Type B pancreatic cell (in vitro differentiated cells): Measurements from ENCODE around the gene PDE2A. TPM values are rescaled to one million over a fixed set of nuclear protein-coding genes. Genes with fewer than 3 reads are reported as not detected.

Experiments used
- DNase-seq: peaks from one replicate; pipeline ENCODE4 v3.0.0; 2021; ENCODE audit warnings: mixed read lengths; ENCODE audit not compliant: unreplicated experiment; ENCODE audit errors: extremely low spot score
- H3K27ac Mint-ChIP-seq: 2 replicates; pipeline ENCODE4 v1.8.0; 2021; ENCODE audit warnings: mild to moderate bottlenecking, mixed read lengths
- H3K27me3 Mint-ChIP-seq: 2 replicates; pipeline ENCODE4 v1.8.0; 2021; ENCODE audit warnings: mixed read lengths
- H3K36me3 Mint-ChIP-seq: 2 replicates; pipeline ENCODE4 v1.8.0; 2021; ENCODE audit warnings: mixed read lengths
- H3K4me1 Mint-ChIP-seq: one replicate; pipeline ENCODE4 v1.8.0; 2021; ENCODE audit warnings: mixed read lengths; ENCODE audit not compliant: unreplicated experiment
- H3K4me3 Mint-ChIP-seq: 2 replicates; pipeline ENCODE4 v1.8.0; 2021; ENCODE audit warnings: mild to moderate bottlenecking, mixed read lengths
- H3K9me3 Mint-ChIP-seq: 2 replicates; pipeline ENCODE4 v1.8.0; 2021; ENCODE audit warnings: mixed read lengths
- total RNA-seq: library from RNA; stranded (reverse); gene quantifications from 2 replicates; pipeline ENCODE4 v1.2.1, GENCODE V29; 2021; ENCODE audit warnings: low replicate concordance
- TF ChIP-seq, protein P1 (sequence below): fragments of 200-600 bp; sonication (generic); conservative IDR thresholded peaks from 2 replicates; pipeline ENCODE4 v1.5.0; 2021; ENCODE audit warnings: antibody characterized with exemption, mild to moderate bottlenecking

The PDE2A gene
- total RNA-seq, 1 donor from 2014 or later, result 2.8 TPM

- TF ChIP-seq, protein P1, sequence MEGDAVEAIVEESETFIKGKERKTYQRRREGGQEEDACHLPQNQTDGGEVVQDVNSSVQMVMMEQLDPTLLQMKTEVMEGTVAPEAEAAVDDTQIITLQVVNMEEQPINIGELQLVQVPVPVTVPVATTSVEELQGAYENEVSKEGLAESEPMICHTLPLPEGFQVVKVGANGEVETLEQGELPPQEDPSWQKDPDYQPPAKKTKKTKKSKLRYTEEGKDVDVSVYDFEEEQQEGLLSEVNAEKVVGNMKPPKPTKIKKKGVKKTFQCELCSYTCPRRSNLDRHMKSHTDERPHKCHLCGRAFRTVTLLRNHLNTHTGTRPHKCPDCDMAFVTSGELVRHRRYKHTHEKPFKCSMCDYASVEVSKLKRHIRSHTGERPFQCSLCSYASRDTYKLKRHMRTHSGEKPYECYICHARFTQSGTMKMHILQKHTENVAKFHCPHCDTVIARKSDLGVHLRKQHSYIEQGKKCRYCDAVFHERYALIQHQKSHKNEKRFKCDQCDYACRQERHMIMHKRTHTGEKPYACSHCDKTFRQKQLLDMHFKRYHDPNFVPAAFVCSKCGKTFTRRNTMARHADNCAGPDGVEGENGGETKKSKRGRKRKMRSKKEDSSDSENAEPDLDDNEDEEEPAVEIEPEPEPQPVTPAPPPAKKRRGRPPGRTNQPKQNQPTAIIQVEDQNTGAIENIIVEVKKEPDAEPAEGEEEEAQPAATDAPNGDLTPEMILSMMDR, result no peak
- no peaks in the 10 kb centered on the region for H3K36me3 Mint-ChIP-seq
- H3K4me1 Mint-ChIP-seq, result peaks cover 11% of the 10 kb centered on the region
- H3K27me3 Mint-ChIP-seq, result peaks cover 49% of the 10 kb centered on the region
- no peak for DNase-seq
- no peaks in the 10 kb centered on the region for H3K9me3 Mint-ChIP-seq
- H3K4me3 Mint-ChIP-seq, result no peak overlapping the region
- no peak overlapping the region for H3K27ac Mint-ChIP-seq
Measured at GRCh38 chr11:72633068-72633467, 41.2 kb downstream of the PDE2A start.

- Mint-ChIP-seq H3K4me3 (no peak overlapping the region), H3K4me1 (peaks cover 4% of the 10 kb centered on the region), H3K9me3 (no peaks in the 10 kb centered on the region), H3K36me3 (no peaks in the 10 kb centered on the region), H3K27ac (no peak overlapping the region), H3K27me3 (peaks cover 41% of the 10 kb centered on the region)
- DNase-seq, result no peak
- TF ChIP-seq, protein P1, result no peak
Measured at GRCh38 chr11:72631806-72632731, 42.2 kb downstream of the PDE2A start.

- DNase-seq, result no peak
- H3K27ac Mint-ChIP-seq, result no peak overlapping the region
- H3K4me3 Mint-ChIP-seq, result no peak overlapping the region
- H3K4me1 Mint-ChIP-seq, result peaks cover 12% of the 10 kb centered on the region
- TF ChIP-seq, protein P1, result no peak
- no peaks in the 10 kb centered on the region for H3K9me3 Mint-ChIP-seq
- no peaks in the 10 kb centered on the region for H3K36me3 Mint-ChIP-seq
- peaks cover 23% of the 10 kb centered on the region for H3K27me3 Mint-ChIP-seq
Measured at GRCh38 chr11:72630104-72630852, 43.9 kb downstream of the PDE2A start.

GRCh38 chr11:72629266-72629665, 45.0 kb downstream of the PDE2A start:
- Mint-ChIP-seq H3K4me3 (no peak overlapping the region), H3K9me3 (no peaks in the 10 kb centered on the region), H3K27ac (no peak overlapping the region), H3K27me3 (peaks cover 21% of the 10 kb centered on the region), H3K36me3 (no peaks in the 10 kb centered on the region), H3K4me1 (peaks cover 13% of the 10 kb centered on the region)
- TF ChIP-seq, protein P1, result no peak
- no peak for DNase-seq

DNA sequence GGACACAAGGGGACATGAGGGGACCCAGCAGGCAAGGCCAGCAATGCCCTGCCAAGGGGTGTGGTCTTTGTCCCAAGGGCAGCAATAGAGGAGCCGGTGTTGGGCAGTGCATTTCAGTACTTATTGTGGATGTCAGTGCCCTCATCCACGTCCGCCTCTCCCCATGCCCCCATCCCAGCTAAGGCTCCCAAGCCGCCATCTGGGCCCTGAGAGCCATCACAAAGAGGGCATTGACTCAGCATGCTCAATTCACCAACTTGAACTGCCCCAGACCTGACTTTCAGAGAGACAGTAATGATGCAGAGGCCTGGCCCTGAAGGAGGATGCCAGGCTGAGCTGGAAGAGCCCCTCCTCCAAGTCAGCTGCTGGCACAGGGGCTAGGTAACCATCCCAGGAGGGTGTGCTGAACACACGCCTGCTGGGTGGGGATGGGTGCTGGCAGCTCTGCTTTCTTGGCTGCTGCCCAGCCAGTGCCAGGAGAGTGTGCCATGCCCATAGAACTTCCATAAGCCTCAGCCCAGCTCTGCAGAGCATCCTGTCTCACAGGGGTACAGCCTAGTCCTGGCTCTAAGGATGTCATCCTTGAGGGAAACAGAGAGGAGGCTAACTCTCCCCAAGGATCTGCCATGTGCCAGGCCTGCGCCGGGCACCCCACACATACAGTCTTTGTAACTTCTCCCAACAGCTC, 46.5 kb downstream of the PDE2A start:
- Mint-ChIP-seq H3K4me1 (peaks cover 13% of the 10 kb centered on the region), H3K36me3 (no peaks in the 10 kb centered on the region), H3K27ac (no peak overlapping the region), H3K27me3 (peaks cover 26% of the 10 kb centered on the region), H3K4me3 (no peak overlapping the region), H3K9me3 (no peaks in the 10 kb centered on the region)
- DNase-seq, result no peak
- TF ChIP-seq, protein P1, result no peak
